Skeletal muscle satellite cell (primary cell): ENCODE results near the gene TSPYL4.

ENCODE experiments used
- H3K27me3 ChIP-seq: 2 replicates; pipeline ENCODE4 v1.7.0; 2013; ENCODE audit warnings: low read length; ENCODE audit not compliant: control insufficient read depth, insufficient read depth
- H3K36me3 ChIP-seq: 2 replicates; pipeline ENCODE4 v1.7.0; 2013; ENCODE audit warnings: mild to moderate bottlenecking, control low read depth, low read length; ENCODE audit not compliant: insufficient read depth
- H3K4me1 ChIP-seq: 2 replicates; pipeline ENCODE4 v1.7.0; 2013; ENCODE audit warnings: low read length; ENCODE audit not compliant: control insufficient read depth, insufficient read depth
- H3K4me2 ChIP-seq: 2 replicates; pipeline ENCODE4 v1.7.0; 2013; ENCODE audit warnings: mild to moderate bottlenecking, low read length
- H3K4me3 ChIP-seq: 2 replicates; pipeline ENCODE4 v1.7.0; 2013; ENCODE audit warnings: low read length
- H3K9ac ChIP-seq: 2 replicates; pipeline ENCODE4 v1.7.0; 2013; ENCODE audit warnings: mild to moderate bottlenecking, low read depth, low read length, moderate library complexity
- H3K9me3 ChIP-seq: replicated peaks from 2 replicates; pipeline ENCODE4 v1.7.0; 2013; ENCODE audit warnings: mild to moderate bottlenecking, control low read depth, low read length

The TSPYL4 gene

GRCh38 chr6:116218866-116219265, 35.0 kb downstream of the TSPYL4 start:
- Histone ChIP-seq H3K27me3 (no peaks in the 10 kb centered on the region), H3K9ac (no peak overlapping the region), H3K36me3 (no peaks in the 10 kb centered on the region), H3K4me3 (no peak overlapping the region), H3K4me1 (peaks cover 17% of the 10 kb centered on the region), H3K9me3 (no peaks in the 10 kb centered on the region), H3K4me2 (no peak overlapping the region)

- Histone ChIP-seq H3K9me3 (no peaks in the 10 kb centered on the region), H3K4me3 (no peak overlapping the region), H3K9ac (peak overlapping the region; percentile 24), H3K4me1 (peaks cover 17% of the 10 kb centered on the region), H3K36me3 (no peaks in the 10 kb centered on the region), H3K4me2 (no peak overlapping the region), H3K27me3 (no peaks in the 10 kb centered on the region)
Measured at GRCh38 chr6:116218172-116218633, 35.7 kb downstream of the TSPYL4 start.

DNA sequence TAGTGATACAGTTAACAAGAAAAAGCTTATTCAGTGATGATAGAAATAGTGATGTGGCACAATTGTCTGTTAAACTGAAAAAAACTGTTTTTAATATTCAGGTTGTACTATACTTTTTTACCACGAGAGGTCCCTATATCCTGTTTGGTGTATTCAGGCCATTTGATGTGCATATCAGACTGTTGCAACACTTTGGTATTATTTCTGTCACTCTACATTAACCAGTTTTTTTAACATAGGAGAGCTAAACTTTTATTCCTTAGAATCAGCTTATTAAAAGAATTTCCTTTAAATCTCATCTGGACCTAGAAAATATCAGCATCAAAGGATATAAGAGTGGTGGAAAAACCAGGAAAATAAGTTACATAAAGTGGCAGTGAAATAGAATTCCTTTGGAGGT, 36.8 kb downstream of the TSPYL4 start:
- no peaks in the 10 kb centered on the region for H3K36me3 ChIP-seq
- peaks cover 17% of the 10 kb centered on the region for H3K4me1 ChIP-seq

DNA sequence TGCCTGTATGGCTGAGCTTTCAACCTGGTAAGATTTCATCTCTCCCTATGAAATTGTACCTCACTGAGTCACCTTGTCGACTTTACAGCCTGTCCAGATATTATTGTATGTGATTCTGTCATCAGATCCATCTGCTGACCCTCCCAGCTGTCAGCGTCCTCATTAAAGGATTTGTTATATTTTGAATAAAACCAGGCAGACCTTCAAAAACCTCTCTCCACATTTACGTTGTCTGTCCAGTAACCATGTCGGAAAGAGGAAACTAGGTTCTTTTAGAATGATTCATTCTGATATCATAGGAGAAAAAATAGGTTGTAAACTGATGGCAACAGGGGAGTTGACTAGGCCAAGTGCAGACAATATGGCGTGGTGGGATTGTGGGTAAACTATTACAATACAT, 38.5 kb downstream of the TSPYL4 start:
- no peak overlapping the region for H3K4me3 ChIP-seq
- H3K27me3 ChIP-seq = no peaks in the 10 kb centered on the region
- H3K4me2 ChIP-seq = no peak overlapping the region
- H3K9me3 ChIP-seq = no peaks in the 10 kb centered on the region
- peaks cover 21% of the 10 kb centered on the region for H3K4me1 ChIP-seq
- H3K9ac ChIP-seq = no peak overlapping the region
- no peaks in the 10 kb centered on the region for H3K36me3 ChIP-seq

More for the DNA sequence above, 36.8 kb downstream of the TSPYL4 start:
- Histone ChIP-seq H3K9me3 (no peaks in the 10 kb centered on the region), H3K4me2 (no peak overlapping the region), H3K27me3 (no peaks in the 10 kb centered on the region), H3K4me3 (no peak overlapping the region), H3K9ac (no peak overlapping the region)

DNA sequence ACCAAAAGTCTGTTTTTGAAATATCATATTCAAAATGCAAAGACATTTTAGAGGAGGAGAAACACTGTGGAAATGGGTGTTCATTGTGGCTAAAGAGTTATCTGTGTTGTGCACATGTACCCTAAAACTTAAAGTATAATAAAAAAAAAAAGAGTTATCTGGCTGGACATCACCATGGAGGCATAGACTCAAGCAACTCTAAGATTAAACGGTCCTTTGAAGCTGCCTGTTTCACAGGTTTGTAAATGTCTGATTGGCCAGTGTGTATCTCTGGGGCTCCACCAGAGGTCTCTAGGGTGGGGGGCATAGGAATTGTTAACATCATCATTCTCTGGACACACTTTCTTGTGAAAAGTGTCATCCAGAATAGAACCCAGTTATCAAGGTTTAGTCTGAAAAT, 39.2 kb downstream of the TSPYL4 start:
- H3K36me3 ChIP-seq = no peaks in the 10 kb centered on the region
- no peaks in the 10 kb centered on the region for H3K9me3 ChIP-seq
- H3K27me3 ChIP-seq = no peaks in the 10 kb centered on the region
- H3K4me1 ChIP-seq = peaks cover 21% of the 10 kb centered on the region
- no peak overlapping the region for H3K4me2 ChIP-seq
- no peak overlapping the region for H3K4me3 ChIP-seq
- H3K9ac ChIP-seq = no peak overlapping the region

DNA sequence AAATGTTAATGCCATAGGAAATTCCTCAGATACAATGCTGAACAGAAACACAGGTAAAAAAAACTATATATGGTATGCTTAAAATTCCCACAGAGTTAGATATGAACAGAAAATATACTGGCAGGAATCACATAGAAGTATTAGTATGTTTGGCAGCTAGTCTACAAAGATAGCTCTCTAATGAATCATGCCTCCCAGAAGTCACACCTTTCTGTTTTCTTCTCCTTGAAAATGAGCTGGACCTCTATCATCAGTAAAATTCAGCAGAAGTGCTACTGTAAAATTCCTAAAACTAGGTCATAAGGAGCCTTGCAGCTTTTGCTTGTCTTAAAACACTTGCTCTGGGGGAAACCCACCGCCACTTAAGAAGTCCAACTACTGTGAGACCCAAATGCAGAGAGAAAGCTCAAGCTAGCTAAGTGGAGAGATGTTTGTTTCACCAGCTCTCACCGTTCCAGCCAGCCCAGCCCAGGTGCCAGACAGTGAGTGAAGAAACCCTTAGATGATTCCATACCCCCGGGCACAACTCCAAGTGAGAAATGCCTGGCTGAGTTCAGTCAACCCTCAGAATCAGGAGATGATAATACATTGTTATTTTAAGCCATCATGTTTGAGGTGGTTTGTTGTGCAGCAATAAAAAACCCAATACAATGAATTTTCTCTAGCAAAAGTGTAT, 43.0 kb downstream of the TSPYL4 start:
- H3K4me1 ChIP-seq = peaks cover 17% of the 10 kb centered on the region
- no peak overlapping the region for H3K9ac ChIP-seq
- no peak overlapping the region for H3K4me3 ChIP-seq
- no peaks in the 10 kb centered on the region for H3K27me3 ChIP-seq
- no peaks in the 10 kb centered on the region for H3K9me3 ChIP-seq
- H3K36me3 ChIP-seq = no peaks in the 10 kb centered on the region
- peak overlapping the region; percentile 11 for H3K4me2 ChIP-seq

DNA sequence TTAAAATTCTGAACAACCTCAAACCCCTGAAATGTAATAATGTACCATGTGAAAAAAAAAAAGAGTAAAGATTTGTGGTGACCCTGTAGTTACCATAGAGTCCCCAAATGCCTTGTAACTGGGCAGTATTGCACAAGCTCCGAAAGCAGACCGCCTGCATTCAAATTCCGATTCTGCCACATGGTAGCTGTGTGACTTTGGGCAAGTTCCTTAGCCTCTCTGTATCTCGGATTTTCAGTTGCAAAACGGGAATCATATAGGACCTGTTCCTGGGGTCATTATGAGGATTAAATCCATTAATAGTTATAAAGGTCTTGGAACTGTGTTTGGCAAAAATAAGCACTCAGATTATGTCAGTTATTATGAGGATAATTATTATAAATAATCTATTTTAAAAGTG, 43.6 kb downstream of the TSPYL4 start:
- Histone ChIP-seq H3K4me1 (peaks cover 15% of the 10 kb centered on the region), H3K9me3 (no peaks in the 10 kb centered on the region), H3K27me3 (no peaks in the 10 kb centered on the region), H3K36me3 (no peaks in the 10 kb centered on the region), H3K4me3 (no peak overlapping the region), H3K9ac (no peak overlapping the region), H3K4me2 (no peak overlapping the region)

DNA sequence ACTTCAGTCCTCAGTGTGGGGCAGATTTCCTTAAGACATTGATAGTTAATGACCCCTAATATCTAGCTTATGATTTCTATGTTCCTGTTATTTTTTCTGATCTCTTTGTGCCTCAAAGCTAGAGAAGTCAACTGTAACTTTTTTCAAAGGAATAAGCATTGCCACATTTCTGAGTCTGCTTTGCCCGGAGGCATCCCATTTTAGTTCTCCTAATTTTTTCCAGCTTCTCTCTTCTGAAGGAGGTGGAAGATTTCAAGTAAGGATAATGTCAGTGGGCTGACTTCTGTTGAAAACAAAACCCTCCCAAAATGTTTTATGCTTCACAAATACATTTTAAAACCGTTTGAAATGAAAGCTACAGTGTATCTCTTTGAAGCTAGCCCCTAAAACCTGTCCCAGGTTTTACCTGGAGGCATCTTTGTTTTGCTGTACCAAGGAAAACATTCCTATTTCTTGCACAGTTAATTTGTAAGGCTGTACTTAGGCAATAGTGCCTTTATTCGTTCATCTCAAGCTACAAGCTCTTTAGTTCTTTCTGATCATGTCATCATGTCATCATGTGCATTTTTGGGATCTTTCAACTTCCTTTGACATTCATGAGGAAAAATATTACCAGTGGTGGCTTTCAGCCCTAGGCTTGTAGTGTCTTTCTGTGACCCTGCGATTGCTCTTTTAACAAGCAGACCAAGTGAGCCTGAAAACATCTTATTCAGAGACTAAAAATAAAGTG, 45.7 kb downstream of the TSPYL4 start:
- Histone ChIP-seq H3K27me3 (no peaks in the 10 kb centered on the region), H3K9me3 (no peaks in the 10 kb centered on the region)

GRCh38 chr6:116206231-116206903, 47.5 kb downstream of the TSPYL4 start:
- Histone ChIP-seq H3K27me3 (no peaks in the 10 kb centered on the region), H3K9ac (no peak overlapping the region), H3K36me3 (no peaks in the 10 kb centered on the region), H3K4me3 (no peak overlapping the region), H3K4me2 (no peak overlapping the region), H3K9me3 (no peaks in the 10 kb centered on the region), H3K4me1 (peaks cover 12% of the 10 kb centered on the region)

More for the DNA sequence above, 45.7 kb downstream of the TSPYL4 start:
- H3K4me3 ChIP-seq = no peak overlapping the region
- no peak overlapping the region for H3K4me2 ChIP-seq
- no peaks in the 10 kb centered on the region for H3K36me3 ChIP-seq
- H3K9ac ChIP-seq = no peak overlapping the region
- H3K4me1 ChIP-seq = peaks cover 12% of the 10 kb centered on the region

GRCh38 chr6:116205281-116205680, 48.6 kb downstream of the TSPYL4 start:
- H3K36me3 ChIP-seq = no peaks in the 10 kb centered on the region
- H3K27me3 ChIP-seq = no peaks in the 10 kb centered on the region
- peaks cover 4% of the 10 kb centered on the region for H3K4me1 ChIP-seq
- no peak overlapping the region for H3K4me2 ChIP-seq
- H3K9ac ChIP-seq = no peak overlapping the region
- H3K4me3 ChIP-seq = no peak overlapping the region
- no peaks in the 10 kb centered on the region for H3K9me3 ChIP-seq

GRCh38 chr6:116201538-116201937, 52.3 kb downstream of the TSPYL4 start:
- no peaks in the 10 kb centered on the region for H3K36me3 ChIP-seq
- H3K4me1 ChIP-seq = peaks cover 3% of the 10 kb centered on the region
- no peak overlapping the region for H3K9ac ChIP-seq
- no peaks in the 10 kb centered on the region for H3K9me3 ChIP-seq
- H3K27me3 ChIP-seq = no peaks in the 10 kb centered on the region
- no peak overlapping the region for H3K4me2 ChIP-seq
- no peak overlapping the region for H3K4me3 ChIP-seq
